Stimulated activated CD4-positive, alpha-beta T cell treated with anti-CD3 and anti-CD28 coated beads, TNF-alpha, amount 100 ng/mL, for 48 hours (primary cell): Measurements from ENCODE around the gene GTF2H1.
"Not testable (repeated sequence)": the region's sequence is repeated elsewhere in the genome, so short reads cannot be mapped to it uniquely, and the experiment has no call there.

Source experiments
- DNase-seq, 3 donors: peaks; one replicate each; pipeline ENCODE4 v3.0.0-alpha.2; 2020; ENCODE audit warnings: low read depth in 3 of 3

Gene GTF2H1

GRCh38 chr11:18319914-18320313 lies 2.5 kb upstream of the GTF2H1 start:
- no peak for DNase-seq

GRCh38 chr11:18320617-18321016 lies 1.8 kb upstream of the GTF2H1 start:
- DNase-seq = no peak

- no peak for DNase-seq
Measured at GRCh38 chr11:18321578-18321968, 794 bp upstream of the GTF2H1 start.

GRCh38 chr11:18322818-18323570 lies 627 bp downstream of the GTF2H1 start:
- no peak for DNase-seq

GRCh38 chr11:18323881-18324280 lies 1.5 kb downstream of the GTF2H1 start:
- DNase-seq = not testable (repeated sequence)

- DNase-seq = no peak
Measured at GRCh38 chr11:18324381-18324780, 2.0 kb downstream of the GTF2H1 start.

GRCh38 chr11:18329196-18329870 lies 7.0 kb downstream of the GTF2H1 start:
- DNase-seq = no peak

GRCh38 chr11:18330921-18331320 lies 8.6 kb downstream of the GTF2H1 start:
- no peak for DNase-seq

- no peak for DNase-seq
Measured at GRCh38 chr11:18332302-18332701, 9.9 kb downstream of the GTF2H1 start.

- DNase-seq = no peak
Measured at GRCh38 chr11:18332891-18333290, 10.5 kb downstream of the GTF2H1 start.

- no peak for DNase-seq
Measured at GRCh38 chr11:18347471-18348125, 25.2 kb downstream of the GTF2H1 start.

- no peak for DNase-seq
Measured at GRCh38 chr11:18352581-18352980, 30.2 kb downstream of the GTF2H1 start.

GRCh38 chr11:18358646-18359045 lies 36.3 kb downstream of the GTF2H1 start:
- no peak for DNase-seq

- no peak for DNase-seq
Measured at GRCh38 chr11:18361154-18361553, 38.8 kb downstream of the GTF2H1 start.

- DNase-seq = no peak
Measured at GRCh38 chr11:18364495-18365073, 42.2 kb downstream of the GTF2H1 start.

- no peak for DNase-seq
Measured at GRCh38 chr11:18365741-18366140, 43.4 kb downstream of the GTF2H1 start.

- no peak for DNase-seq
Measured at GRCh38 chr11:18366286-18366685, 43.9 kb downstream of the GTF2H1 start.

- DNase-seq = no peak
Measured at GRCh38 chr11:18367431-18367830, 45.1 kb downstream of the GTF2H1 start.

GRCh38 chr11:18368221-18368620 lies 45.9 kb downstream of the GTF2H1 start:
- DNase-seq = no peak

GRCh38 chr11:18369398-18369797 lies 47.0 kb downstream of the GTF2H1 start:
- no peak for DNase-seq

- no peak for DNase-seq
Measured at GRCh38 chr11:18371279-18371678, 48.9 kb downstream of the GTF2H1 start.

GRCh38 chr11:18372201-18372600 lies 49.8 kb downstream of the GTF2H1 start:
- no peak for DNase-seq

- DNase-seq = no peak
Measured at GRCh38 chr11:18374956-18375355, 52.6 kb downstream of the GTF2H1 start.
